Activated CD4-positive, alpha-beta T cell treated with anti-CD3 and anti-CD28 coated beads, Interleukin-2, amount 10 ng/mL, durations not matched to agents 7 days and 5 days (primary cell): ENCODE results near the gene HHAT. TPM values are rescaled to one million over a fixed set of nuclear protein-coding genes. Genes with fewer than 3 reads are reported as not detected.

Experiments used
- CTCF ChIA-PET: fragments of 350-600 bp; sonication (Branson Sonifier 250); formaldehyde crosslinking; loops from one replicate; lab custom pipeline; 2021; ENCODE audit warnings: antibody characterized with exemption; lab: Charles Lee
- POLR2A ChIA-PET: fragments of 350-600 bp; sonication (Branson Sonifier 250); formaldehyde crosslinking; loops from one replicate; lab custom pipeline; 2021; ENCODE audit warnings: antibody characterized with exemption; lab: Charles Lee
- DNase-seq: peaks from one replicate; pipeline ENCODE4 v3.0.0-alpha.2; 2020
- H3K27ac Mint-ChIP-seq: one replicate; pipeline ENCODE4 v1.8.0; 2021; ENCODE audit warnings: mild to moderate bottlenecking, moderate library complexity, mixed read lengths
- H3K27me3 Mint-ChIP-seq: one replicate; pipeline ENCODE4 v1.8.0; 2021; ENCODE audit warnings: mixed read lengths
- H3K36me3 Mint-ChIP-seq: one replicate; pipeline ENCODE4 v1.8.0; 2021; ENCODE audit warnings: low read depth, mixed read lengths
- H3K4me1 Mint-ChIP-seq: one replicate; pipeline ENCODE4 v1.8.0; 2021; ENCODE audit warnings: mixed read lengths
- H3K4me3 Mint-ChIP-seq: one replicate; pipeline ENCODE4 v1.8.0; 2021; ENCODE audit warnings: mild to moderate bottlenecking, moderate library complexity, mixed read lengths
- H3K9me3 Mint-ChIP-seq: one replicate; pipeline ENCODE4 v1.8.0; 2021; ENCODE audit warnings: mixed read lengths
- total RNA-seq, 2 experiments: library from RNA; stranded (reverse); gene quantifications; one replicate each; pipeline ENCODE4 v1.2.3, GENCODE V29; 2021

HHAT gene
- total RNA-seq, 2 experiments from 2014 or later: 1.3 to 1.5 TPM

GRCh38 chr1:210625715-210626114 is 297.0 kb downstream of the HHAT start:
- no peak for DNase-seq
- H3K27me3 Mint-ChIP-seq: no peaks in the 10 kb centered on the region
- H3K27ac Mint-ChIP-seq: no peak overlapping the region
- H3K4me3 Mint-ChIP-seq: no peak overlapping the region
- ChIA-PET CTCF (no interaction called here), POLR2A (no interaction called here)
- H3K36me3 Mint-ChIP-seq: no peaks in the 10 kb centered on the region
- no peaks in the 10 kb centered on the region for H3K9me3 Mint-ChIP-seq
- H3K4me1 Mint-ChIP-seq: no peaks in the 10 kb centered on the region

DNA sequence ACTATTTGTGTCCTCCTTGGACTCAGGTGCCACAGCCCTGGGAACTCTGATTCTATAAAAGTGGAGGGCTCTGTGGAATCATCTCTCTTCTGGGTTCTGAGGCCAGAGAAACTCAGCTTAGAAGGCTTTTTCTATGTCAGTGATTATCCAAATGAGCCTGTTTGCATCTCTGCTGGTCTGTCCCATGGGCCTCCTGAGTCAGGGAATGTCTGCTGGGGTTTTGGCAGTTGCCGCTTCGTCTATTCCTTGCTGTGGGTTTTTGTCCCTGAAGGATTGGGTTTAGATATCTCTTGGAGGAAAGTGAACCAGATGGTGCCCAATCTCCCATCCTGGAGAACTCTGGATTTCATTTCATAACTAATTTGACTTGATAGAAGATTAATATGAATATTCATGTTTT is 297.6 kb downstream of the HHAT start:
- H3K4me3 Mint-ChIP-seq: no peak overlapping the region
- POLR2A ChIA-PET: no interaction called here
- no peaks in the 10 kb centered on the region for H3K9me3 Mint-ChIP-seq
- H3K4me1 Mint-ChIP-seq: no peaks in the 10 kb centered on the region
- H3K36me3 Mint-ChIP-seq: no peaks in the 10 kb centered on the region
- no peak for DNase-seq
- H3K27ac Mint-ChIP-seq: no peak overlapping the region
- CTCF ChIA-PET: no interaction called here
- H3K27me3 Mint-ChIP-seq: no peaks in the 10 kb centered on the region

- DNase-seq: no peak
- no peak overlapping the region for H3K4me3 Mint-ChIP-seq
- CTCF ChIA-PET: no interaction called here
- no peak overlapping the region for H3K27ac Mint-ChIP-seq
- no peaks in the 10 kb centered on the region for H3K36me3 Mint-ChIP-seq
- POLR2A ChIA-PET: no interaction called here
- H3K27me3 Mint-ChIP-seq: no peaks in the 10 kb centered on the region
- peaks cover 3% of the 10 kb centered on the region for H3K9me3 Mint-ChIP-seq
- H3K4me1 Mint-ChIP-seq: no peaks in the 10 kb centered on the region
Observed at GRCh38 chr1:210627755-210628154, 299.1 kb downstream of the HHAT start.

GRCh38 chr1:210629276-210629675 is 300.6 kb downstream of the HHAT start:
- Mint-ChIP-seq H3K36me3 (no peaks in the 10 kb centered on the region), H3K4me1 (no peaks in the 10 kb centered on the region), H3K4me3 (no peak overlapping the region), H3K9me3 (peaks cover 3% of the 10 kb centered on the region), H3K27me3 (no peaks in the 10 kb centered on the region), H3K27ac (no peak overlapping the region)
- DNase-seq: no peak
- POLR2A ChIA-PET: no interaction called here
- CTCF ChIA-PET: no interaction called here

- ChIA-PET POLR2A (no interaction called here), CTCF (no interaction called here)
- Mint-ChIP-seq H3K27me3 (no peaks in the 10 kb centered on the region), H3K9me3 (peaks cover 3% of the 10 kb centered on the region), H3K4me3 (no peak overlapping the region), H3K27ac (no peak overlapping the region), H3K4me1 (no peaks in the 10 kb centered on the region), H3K36me3 (no peaks in the 10 kb centered on the region)
- DNase-seq: no peak
Observed at GRCh38 chr1:210631399-210631798, 302.7 kb downstream of the HHAT start.

DNA sequence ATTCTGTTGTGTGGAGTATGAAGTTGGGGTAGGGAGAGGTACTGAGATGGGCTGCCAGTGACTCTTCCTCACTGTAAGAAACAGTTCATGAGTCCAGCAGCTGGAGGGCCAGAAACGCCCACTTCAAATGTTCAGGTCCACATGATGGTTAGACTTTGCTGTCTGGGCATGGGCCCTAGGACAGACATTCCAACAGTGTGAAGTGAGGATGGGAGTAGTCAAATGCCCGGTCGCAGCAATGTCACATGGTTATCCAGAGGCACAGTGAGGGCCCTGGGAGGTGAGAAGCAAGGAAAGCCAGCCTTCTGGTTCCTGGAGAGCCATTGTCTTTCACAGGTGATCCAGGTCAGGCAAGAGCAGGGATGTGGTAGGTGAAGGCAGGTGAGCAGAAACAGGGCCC is 304.4 kb downstream of the HHAT start:
- CTCF ChIA-PET: no interaction called here
- H3K27me3 Mint-ChIP-seq: no peaks in the 10 kb centered on the region
- H3K9me3 Mint-ChIP-seq: peaks cover 3% of the 10 kb centered on the region
- H3K27ac Mint-ChIP-seq: no peak overlapping the region
- no peaks in the 10 kb centered on the region for H3K4me1 Mint-ChIP-seq
- DNase-seq: no peak
- no peak overlapping the region for H3K4me3 Mint-ChIP-seq
- POLR2A ChIA-PET: no interaction called here
- no peaks in the 10 kb centered on the region for H3K36me3 Mint-ChIP-seq

- ChIA-PET POLR2A (no interaction called here), CTCF (no interaction called here)
- H3K27ac Mint-ChIP-seq: no peak overlapping the region
- H3K4me3 Mint-ChIP-seq: no peak overlapping the region
- H3K4me1 Mint-ChIP-seq: no peaks in the 10 kb centered on the region
- H3K36me3 Mint-ChIP-seq: no peaks in the 10 kb centered on the region
- H3K9me3 Mint-ChIP-seq: peaks cover 3% of the 10 kb centered on the region
- H3K27me3 Mint-ChIP-seq: no peaks in the 10 kb centered on the region
- DNase-seq: no peak
Observed at GRCh38 chr1:210633636-210634035, 304.9 kb downstream of the HHAT start.

- POLR2A ChIA-PET: no interaction called here
- Mint-ChIP-seq H3K36me3 (no peaks in the 10 kb centered on the region), H3K27ac (no peak overlapping the region), H3K4me1 (no peaks in the 10 kb centered on the region), H3K9me3 (peaks cover 3% of the 10 kb centered on the region), H3K27me3 (no peaks in the 10 kb centered on the region), H3K4me3 (no peak overlapping the region)
- DNase-seq: no peak
- CTCF ChIA-PET: interaction anchor here (1.0 kb wide), 2 partner anchors 15 to 23 kb away, joined by 3 read pairs; no protein-coding TSS in a partner anchor
Observed at GRCh38 chr1:210635108-210635507, 306.4 kb downstream of the HHAT start.

- H3K36me3 Mint-ChIP-seq: no peaks in the 10 kb centered on the region
- no peak for DNase-seq
- H3K4me1 Mint-ChIP-seq: no peaks in the 10 kb centered on the region
- no peaks in the 10 kb centered on the region for H3K9me3 Mint-ChIP-seq
- H3K27me3 Mint-ChIP-seq: no peaks in the 10 kb centered on the region
- POLR2A ChIA-PET: no interaction called here
- CTCF ChIA-PET: no interaction called here
- no peak overlapping the region for H3K4me3 Mint-ChIP-seq
- H3K27ac Mint-ChIP-seq: no peak overlapping the region
Observed at GRCh38 chr1:210641582-210641981, 312.9 kb downstream of the HHAT start.

GRCh38 chr1:210645582-210646257 is 317.0 kb downstream of the HHAT start:
- Mint-ChIP-seq H3K36me3 (no peaks in the 10 kb centered on the region), H3K4me1 (peaks cover 17% of the 10 kb centered on the region), H3K9me3 (no peaks in the 10 kb centered on the region), H3K4me3 (no peak overlapping the region), H3K27ac (no peak overlapping the region), H3K27me3 (no peaks in the 10 kb centered on the region)
- ChIA-PET CTCF (no interaction called here), POLR2A (no interaction called here)
- DNase-seq: no peak

DNA sequence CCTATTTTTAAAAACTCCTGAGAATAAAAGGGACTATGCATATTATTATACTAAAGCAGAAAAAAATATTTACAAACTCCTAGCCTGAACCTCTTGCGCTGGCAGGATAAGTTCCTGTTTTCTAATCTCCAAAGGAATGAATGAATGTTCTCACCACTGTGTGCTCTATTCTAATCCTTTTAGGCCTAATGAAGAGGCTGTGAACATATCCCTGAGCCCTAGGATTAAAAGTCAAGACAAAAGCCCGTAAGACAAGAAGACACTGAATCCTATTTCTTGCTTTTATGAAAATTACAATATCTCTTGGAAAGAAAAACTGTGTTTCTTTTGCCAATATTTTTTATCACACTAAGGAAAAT is 317.5 kb downstream of the HHAT start:
- H3K4me3 Mint-ChIP-seq: no peak overlapping the region

GRCh38 chr1:210647406-210648333 is 319.0 kb downstream of the HHAT start:
- Mint-ChIP-seq H3K4me3 (no peak overlapping the region), H3K9me3 (no peaks in the 10 kb centered on the region), H3K27me3 (no peaks in the 10 kb centered on the region), H3K27ac (no peak overlapping the region), H3K4me1 (peaks cover 17% of the 10 kb centered on the region), H3K36me3 (no peaks in the 10 kb centered on the region)
- ChIA-PET CTCF (no interaction called here), POLR2A (no interaction called here)
- peak; percentile 21 for DNase-seq

More for the DNA sequence above, 317.5 kb downstream of the HHAT start:
- no peaks in the 10 kb centered on the region for H3K9me3 Mint-ChIP-seq
- H3K27me3 Mint-ChIP-seq: no peaks in the 10 kb centered on the region
- H3K36me3 Mint-ChIP-seq: no peaks in the 10 kb centered on the region
- POLR2A ChIA-PET: no interaction called here
- DNase-seq: no peak
- H3K27ac Mint-ChIP-seq: no peak overlapping the region
- CTCF ChIA-PET: no interaction called here
- H3K4me1 Mint-ChIP-seq: peaks cover 17% of the 10 kb centered on the region

- no peak for DNase-seq
- Mint-ChIP-seq H3K27me3 (no peaks in the 10 kb centered on the region), H3K9me3 (peaks cover 1% of the 10 kb centered on the region), H3K4me1 (peaks cover 17% of the 10 kb centered on the region), H3K27ac (no peak overlapping the region), H3K36me3 (no peaks in the 10 kb centered on the region), H3K4me3 (no peak overlapping the region)
- ChIA-PET POLR2A (no interaction called here), CTCF (no interaction called here)
Observed at GRCh38 chr1:210648588-210649269, 320.0 kb downstream of the HHAT start.
